Activated CD4-positive, alpha-beta T cell treated with anti-CD3 and anti-CD28 coated beads for 36 hours (primary cell): ENCODE measurements around the gene DCAF8. TPM values are rescaled to one million over a fixed set of nuclear protein-coding genes. Genes with fewer than 3 reads are reported as not detected.
"Not testable (repeated sequence)": the region's sequence is repeated elsewhere in the genome, so short reads cannot be mapped to it uniquely, and the experiment has no call there.

Source experiments
- ATAC-seq: fragments of 200-7000 bp; cut with Tn5 transposase; one replicate; pipeline ENCODE4 v1.10.0; 2021; ENCODE audit warnings: mild to moderate bottlenecking, moderate library complexity
- CTCF ChIA-PET: fragments of 350-600 bp; sonication (Branson Sonifier 250); formaldehyde crosslinking; loops from one replicate; lab custom pipeline; 2021; ENCODE audit warnings: antibody characterized with exemption; lab: Charles Lee
- POLR2A ChIA-PET: fragments of 350-600 bp; sonication (Branson Sonifier 250); formaldehyde crosslinking; loops from one replicate; lab custom pipeline; 2021; ENCODE audit warnings: antibody characterized with exemption, inconsistent platforms; lab: Charles Lee
- DNase-seq: peaks from one replicate; pipeline ENCODE4 v3.0.0-alpha.2; 2020
- H3K27ac Mint-ChIP-seq: one replicate; pipeline ENCODE4 v1.8.0; 2021; ENCODE audit warnings: mixed read lengths
- H3K27me3 Mint-ChIP-seq: one replicate; pipeline ENCODE4 v1.8.0; 2021; ENCODE audit warnings: mixed read lengths
- H3K36me3 Mint-ChIP-seq: one replicate; pipeline ENCODE4 v1.8.0; 2021; ENCODE audit warnings: low read depth, mixed read lengths
- H3K4me1 Mint-ChIP-seq: one replicate; pipeline ENCODE4 v1.8.0; 2021; ENCODE audit warnings: mixed read lengths
- H3K4me3 Mint-ChIP-seq: one replicate; pipeline ENCODE4 v1.8.0; 2021; ENCODE audit warnings: mild to moderate bottlenecking, moderate library complexity, mixed read lengths
- H3K9me3 Mint-ChIP-seq: one replicate; pipeline ENCODE4 v1.8.0; 2021; ENCODE audit warnings: low read depth, mixed read lengths
- intact Hi-C, 2 experiments: fragments of 100-400 bp; cut with DNase I in 1 of 2; cut with micrococcal nuclease in 1 of 2; formaldehyde crosslinking; loops; one replicate each; pipeline versions ENCODE4 v1.14.2 to v1.15.1; 2022 to 2024; cut with DNase I, micrococcal nuclease
- total RNA-seq, 2 experiments: library from RNA; stranded (reverse); gene quantifications; one replicate each; pipeline ENCODE4 v1.2.3, GENCODE V29; 2021

DCAF8 gene
- total RNA-seq, 2 experiments from 2014 or later: 116 to 135 TPM

DNA sequence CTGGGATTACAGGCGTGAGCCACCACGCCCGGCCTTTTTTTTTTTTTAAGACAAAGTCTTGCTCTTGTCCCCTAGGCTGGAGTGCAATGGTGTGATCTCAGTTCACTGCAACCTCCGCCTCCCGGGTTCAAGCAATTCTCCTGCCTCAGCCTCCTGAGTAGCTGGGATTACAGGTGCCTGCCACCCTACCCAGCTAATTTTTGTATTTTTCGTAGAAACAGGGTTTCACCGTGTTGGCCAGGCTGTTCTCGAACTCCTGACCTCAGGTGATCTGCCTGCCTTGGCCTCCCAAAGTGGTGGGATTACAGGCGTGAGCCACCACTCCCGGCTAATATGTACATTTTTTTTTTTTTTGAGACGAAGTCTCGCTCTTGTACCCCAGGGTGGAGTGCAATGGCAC lies 25.4 kb upstream of the DCAF8 start:
- CTCF ChIA-PET: interaction anchor here (0.7 to 3.5 kb wide), 5 partner anchors 92 to 186 kb away, joined by 3 to 14 read pairs (median 4); no protein-coding TSS in a partner anchor
- DNase-seq, H3K9me3 Mint-ChIP-seq, H3K27ac Mint-ChIP-seq, POLR2A ChIA-PET, H3K27me3 Mint-ChIP-seq, intact Hi-C loops, H3K4me3 Mint-ChIP-seq, ATAC-seq: not testable (repeated sequence)
- H3K36me3 Mint-ChIP-seq: peaks cover 30% of the 10 kb centered on the region
- H3K4me1 Mint-ChIP-seq: peaks cover 19% of the 10 kb centered on the region

DNA sequence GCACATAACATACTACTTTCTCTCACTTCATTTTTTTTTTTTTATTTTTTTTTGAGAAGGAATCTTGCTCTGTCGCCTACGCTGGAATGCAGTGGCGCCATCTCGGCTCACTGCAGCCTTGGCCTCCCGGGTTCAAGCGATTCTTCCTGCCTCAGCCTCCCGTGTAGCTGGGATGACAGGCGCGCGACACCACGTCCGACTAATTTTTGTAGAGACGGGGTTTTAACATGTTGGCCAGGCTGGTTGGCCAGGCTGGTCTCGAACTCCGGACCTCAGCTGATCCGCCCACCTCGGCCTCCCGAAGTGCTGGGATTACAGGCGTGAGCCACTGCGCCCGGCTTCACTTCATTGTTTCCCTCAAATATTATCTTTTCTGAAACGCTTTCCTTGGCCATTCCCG lies 23.2 kb upstream of the DCAF8 start:
- DNase-seq (no peak), ATAC-seq (no peak)
- no peak overlapping the region for H3K27ac Mint-ChIP-seq
- no peaks in the 10 kb centered on the region for H3K27me3 Mint-ChIP-seq
- ChIA-PET CTCF (interaction anchor here (0.6 to 2.4 kb wide), 14 partner anchors 9 to 238 kb away, joined by 3 to 11 read pairs (median 3); partner anchors contain the start of genes DCAF8 and IGSF8), POLR2A (interaction anchor here (0.6 to 2.3 kb wide), 4 partner anchors 18 to 187 kb away, joined by 3 to 15 read pairs (median 3); partner anchors contain the start of genes DCAF8 and IGSF8)
- no peaks in the 10 kb centered on the region for H3K9me3 Mint-ChIP-seq
- peaks cover 18% of the 10 kb centered on the region for H3K4me1 Mint-ChIP-seq
- H3K36me3 Mint-ChIP-seq: peaks cover 32% of the 10 kb centered on the region
- intact Hi-C loops: loop anchor here (1.0 to 2.0 kb wide), 7 partner anchors 22 to 254 kb away; partner anchors contain the start of genes COPA (in 2 of the 2), NCSTN (in 2 of the 2), PEA15 (in 2 of the 2) and DCAF8 (in 1 of the 2)
- peak overlapping the region; percentile 86 for H3K4me3 Mint-ChIP-seq

DNA sequence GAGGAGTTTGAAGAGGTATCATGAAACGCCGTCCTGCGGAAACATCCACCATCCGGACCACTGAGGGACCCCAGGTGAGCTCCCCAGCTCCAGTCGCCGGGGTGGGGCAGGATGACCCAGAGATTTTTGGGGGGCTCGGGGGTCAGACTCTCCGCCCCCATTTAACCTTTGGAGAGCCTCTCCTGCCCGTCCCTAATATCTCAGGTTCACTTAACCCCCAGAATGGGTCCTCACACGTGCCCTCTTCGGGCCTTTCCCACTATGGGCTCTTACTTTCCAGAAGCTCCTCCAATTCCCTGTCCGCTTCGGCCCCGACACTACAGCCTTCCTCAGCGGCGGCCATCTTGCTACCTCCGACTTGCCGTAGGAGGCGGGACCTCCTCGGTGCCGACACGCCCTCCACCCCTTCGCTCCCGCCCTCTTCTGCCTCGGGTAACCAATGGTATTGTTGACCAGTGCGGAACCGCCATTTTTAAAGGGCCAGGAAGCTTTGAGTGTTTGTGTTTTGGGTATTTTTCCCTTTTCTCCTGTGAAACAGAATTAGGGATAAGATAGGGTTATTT lies 22.5 kb upstream of the DCAF8 start, which contains the start of gene PEX19:
TSS of gene PEX19 (minus strand) at position 352 of the 563 bp plus-strand sequence. CDS start at position 343, 9 bp downstream.
- ChIA-PET CTCF (interaction anchor here (0.6 to 2.4 kb wide), 16 partner anchors 9 to 239 kb away, joined by 3 to 11 read pairs (median 3); partner anchors contain the start of genes DCAF8 and IGSF8), POLR2A (interaction anchor here (0.6 to 2.3 kb wide), 5 partner anchors 10 to 186 kb away, joined by 3 to 15 read pairs (median 3); partner anchors contain the start of genes DCAF8 and IGSF8)
- DNase-seq (peak; percentile 97), ATAC-seq (peak; percentile 99)
- Mint-ChIP-seq H3K4me1 (peaks cover 18% of the 10 kb centered on the region), H3K27ac (peak within 1 kb of the TSS; percentile 94), H3K27me3 (no peaks in the 10 kb centered on the region), H3K36me3 (peaks cover 33% of the 10 kb centered on the region), H3K4me3 (peak within 1 kb of the TSS; percentile 86), H3K9me3 (no peaks in the 10 kb centered on the region)
- intact Hi-C loops: loop anchor here (1.0 to 2.0 kb wide), 7 partner anchors 22 to 254 kb away; partner anchors contain the start of genes COPA (in 2 of the 2), NCSTN (in 2 of the 2), PEA15 (in 2 of the 2) and DCAF8 (in 1 of the 2)

DNA sequence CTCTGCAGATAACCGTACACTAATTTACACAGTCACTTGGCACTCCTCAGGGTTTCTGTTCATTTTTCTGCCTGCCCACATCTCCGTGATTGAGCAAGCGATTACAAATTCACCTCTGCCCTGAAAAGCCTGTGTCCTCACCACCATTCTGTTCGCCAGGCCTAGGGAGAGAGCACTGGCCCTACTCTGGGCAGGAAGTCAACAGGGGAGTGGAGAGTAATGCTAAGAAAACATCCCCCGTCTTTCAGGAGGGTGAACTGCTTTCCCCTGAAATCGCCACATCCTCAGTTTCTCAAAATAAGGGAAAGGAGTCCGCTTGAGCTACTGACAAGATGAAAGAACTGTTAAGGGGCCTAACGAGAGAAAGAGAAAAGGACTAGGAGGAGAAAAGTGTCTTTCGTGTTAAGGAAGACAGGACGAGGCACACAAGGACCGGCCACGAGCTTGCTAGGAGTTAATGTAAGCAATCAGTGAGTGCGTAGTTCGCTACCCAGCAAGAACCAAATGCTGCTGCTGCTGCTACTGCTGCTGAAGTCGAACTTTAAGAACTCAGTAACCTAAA lies 22.0 kb upstream of the DCAF8 start:
- peak overlapping the region; percentile 94 for H3K27ac Mint-ChIP-seq
- peak; percentile 36 for ATAC-seq

DNA sequence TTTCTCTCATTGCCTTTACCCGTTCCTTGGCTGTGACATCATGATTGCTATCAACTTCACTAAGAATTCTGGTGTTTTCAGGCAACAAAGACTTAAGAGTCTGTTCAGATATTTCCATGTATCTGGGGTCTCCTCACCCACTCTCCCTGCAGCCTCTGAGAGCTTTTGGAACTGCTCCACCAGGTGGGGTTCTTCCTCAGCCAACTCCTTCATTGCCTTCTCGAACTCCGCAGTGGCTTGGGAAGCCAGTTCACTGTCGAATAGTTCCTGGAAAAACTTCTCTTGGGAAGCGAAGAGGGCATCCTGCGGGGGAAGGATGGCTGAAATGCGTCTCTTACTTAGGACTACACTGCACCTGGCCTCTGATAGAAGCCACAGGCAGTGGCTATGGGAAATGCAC lies 20.5 kb upstream of the DCAF8 start:
- H3K9me3 Mint-ChIP-seq: no peaks in the 10 kb centered on the region
- H3K27ac Mint-ChIP-seq: no peak overlapping the region
- DNase-seq (no peak), ATAC-seq (no peak)
- H3K4me1 Mint-ChIP-seq: peaks cover 18% of the 10 kb centered on the region
- no peaks in the 10 kb centered on the region for H3K27me3 Mint-ChIP-seq
- CTCF ChIA-PET: no interaction called here
- peaks cover 33% of the 10 kb centered on the region for H3K36me3 Mint-ChIP-seq
- intact Hi-C loops: no loop called here
- no peak overlapping the region for H3K4me3 Mint-ChIP-seq
- POLR2A ChIA-PET: no interaction called here

More for the DNA sequence above, 22.0 kb upstream of the DCAF8 start:
- Mint-ChIP-seq H3K9me3 (no peaks in the 10 kb centered on the region), H3K4me3 (peak overlapping the region; percentile 86), H3K36me3 (peaks cover 32% of the 10 kb centered on the region), H3K4me1 (peaks cover 18% of the 10 kb centered on the region), H3K27me3 (no peaks in the 10 kb centered on the region)
- CTCF ChIA-PET: interaction anchor here (0.7 to 2.4 kb wide), 12 partner anchors 10 to 238 kb away, joined by 3 to 11 read pairs (median 4); partner anchors contain the start of genes DCAF8 and IGSF8
- peak; percentile 25 for DNase-seq
- intact Hi-C loops: loop anchor here in 1 of 2 experiments (2.0 kb wide), 1 partner anchor 58 kb away; the partner anchor contains the start of genes COPA and NCSTN
- POLR2A ChIA-PET: interaction anchor here (0.6 to 2.3 kb wide), 3 partner anchors 10 to 186 kb away, joined by 3 to 15 read pairs (median 4); partner anchors contain the start of genes DCAF8 and IGSF8

DNA sequence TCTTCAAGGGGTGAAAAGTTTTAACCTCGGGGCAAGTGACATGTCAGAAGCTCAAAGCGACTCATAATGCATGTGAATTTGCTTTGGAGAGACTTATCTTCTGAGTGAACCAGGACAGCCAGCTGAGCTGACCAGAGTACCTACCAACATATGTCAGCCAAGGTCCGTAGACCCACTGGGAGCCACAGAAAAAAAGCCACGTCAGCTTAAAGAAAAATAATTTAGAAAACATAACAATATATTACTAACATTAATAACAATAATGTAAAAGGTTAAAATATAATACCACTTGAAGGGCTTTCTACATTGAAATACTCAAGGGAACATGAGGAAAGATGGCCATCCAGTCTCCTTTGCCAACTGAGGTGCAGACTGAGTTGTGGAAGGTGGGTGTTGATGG lies 15.6 kb upstream of the DCAF8 start:
- no peak overlapping the region for H3K27ac Mint-ChIP-seq
- DNase-seq: no peak
- H3K4me3 Mint-ChIP-seq: no peak overlapping the region
- H3K27me3 Mint-ChIP-seq: no peaks in the 10 kb centered on the region
- ChIA-PET CTCF (interaction anchor here (0.5 to 1.5 kb wide), 3 partner anchors 14 to 26 kb away, joined by 3 to 6 read pairs (median 4); no protein-coding TSS in a partner anchor), POLR2A (no interaction called here)
- no peaks in the 10 kb centered on the region for H3K4me1 Mint-ChIP-seq
- ATAC-seq: no peak
- intact Hi-C loops: no loop called here
- H3K9me3 Mint-ChIP-seq: no peaks in the 10 kb centered on the region
- H3K36me3 Mint-ChIP-seq: peaks cover 39% of the 10 kb centered on the region

DNA sequence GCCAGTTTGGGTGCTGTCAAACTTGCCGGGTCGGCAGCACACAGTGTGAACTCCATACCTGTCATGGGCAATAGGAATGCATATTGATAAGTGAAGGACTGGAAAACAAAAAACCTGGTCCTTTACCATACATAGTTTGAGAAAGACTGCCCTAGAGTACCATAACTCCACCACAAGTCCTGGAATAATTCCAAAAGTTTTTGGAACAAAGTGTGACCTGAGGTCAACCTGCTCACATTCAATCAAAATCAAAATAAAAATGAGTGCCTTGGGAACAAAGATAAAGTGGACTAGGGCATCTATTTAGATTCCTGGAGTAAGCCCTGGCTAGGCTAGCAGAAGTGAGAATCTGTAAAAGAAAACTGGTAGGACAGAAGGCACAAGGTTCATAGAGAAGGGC lies 15.0 kb upstream of the DCAF8 start:
- H3K36me3 Mint-ChIP-seq: peaks cover 34% of the 10 kb centered on the region
- H3K27ac Mint-ChIP-seq: no peak overlapping the region
- H3K27me3 Mint-ChIP-seq: no peaks in the 10 kb centered on the region
- POLR2A ChIA-PET: no interaction called here
- intact Hi-C loops: no loop called here
- CTCF ChIA-PET: interaction anchor here (1.5 kb wide), 2 partner anchors 14 to 26 kb away, joined by 5 to 6 read pairs; no protein-coding TSS in a partner anchor
- H3K9me3 Mint-ChIP-seq: no peaks in the 10 kb centered on the region
- no peaks in the 10 kb centered on the region for H3K4me1 Mint-ChIP-seq
- DNase-seq (no peak), ATAC-seq (no peak)
- H3K4me3 Mint-ChIP-seq: no peak overlapping the region

DNA sequence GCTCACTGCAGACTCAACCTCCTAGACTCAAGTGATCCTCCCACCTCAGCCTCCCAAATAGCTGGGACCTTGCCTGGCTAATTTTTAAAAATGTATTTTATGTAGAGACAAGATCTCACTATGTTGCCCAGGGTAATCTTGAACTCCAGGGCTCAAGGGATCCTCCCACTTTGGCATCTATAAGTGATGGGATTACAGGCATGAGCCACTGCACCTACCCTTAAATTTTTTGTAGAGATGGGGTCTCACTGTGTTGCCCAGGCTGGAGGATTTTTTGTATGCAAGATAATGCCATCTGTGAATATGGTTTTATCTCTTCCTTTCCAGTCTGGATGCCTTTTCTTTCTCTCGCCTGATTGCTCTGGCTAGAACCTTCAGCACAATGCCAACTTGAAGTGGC lies 8.7 kb upstream of the DCAF8 start:
- Mint-ChIP-seq H3K4me1 (no peaks in the 10 kb centered on the region), H3K27ac (no peak overlapping the region), H3K4me3 (no peak overlapping the region), H3K9me3 (no peaks in the 10 kb centered on the region), H3K27me3 (no peaks in the 10 kb centered on the region), H3K36me3 (no peaks in the 10 kb centered on the region)
- DNase-seq (no peak), ATAC-seq (no peak)
- ChIA-PET POLR2A (no interaction called here), CTCF (interaction anchor here (0.8 to 1.3 kb wide), 2 partner anchors 21 to 52 kb away, joined by 3 to 4 read pairs; no protein-coding TSS in a partner anchor)
- intact Hi-C loops: no loop called here

DNA sequence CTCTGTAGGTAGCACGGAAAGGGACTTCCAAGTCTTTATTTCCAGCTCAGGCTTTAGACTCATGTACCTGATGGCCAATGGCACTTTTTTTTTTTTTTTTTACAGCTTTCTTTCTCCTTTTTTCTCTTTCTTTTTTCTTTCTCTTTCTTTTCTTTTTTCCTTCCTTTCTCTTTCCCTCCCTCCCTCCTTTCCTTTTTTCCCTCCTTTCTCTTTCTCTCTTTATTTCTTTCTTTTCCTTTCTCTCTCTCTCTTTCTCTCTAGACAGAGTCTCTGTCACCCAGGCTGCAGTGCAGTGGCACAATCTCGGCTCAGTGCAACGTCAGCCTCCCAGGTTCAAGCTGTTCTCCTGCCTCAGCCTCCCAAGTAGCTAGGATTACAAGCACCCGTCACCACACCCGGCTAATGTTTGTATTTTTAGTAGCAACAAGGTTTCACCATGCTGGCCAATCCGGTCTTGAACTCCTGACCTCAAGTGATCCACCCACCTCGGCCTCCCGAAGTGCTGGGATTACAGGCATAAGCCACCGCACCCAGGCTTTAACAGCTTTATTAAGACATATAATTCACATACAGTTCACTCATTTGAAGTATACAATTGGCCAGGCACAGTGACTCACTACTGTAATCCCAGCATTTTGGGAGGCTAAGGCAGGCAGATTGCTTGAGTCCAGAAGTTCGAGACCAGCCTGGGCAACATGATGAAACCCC lies 5.1 kb upstream of the DCAF8 start:
- DNase-seq (no peak), ATAC-seq (no peak)
- H3K4me1 Mint-ChIP-seq: peaks cover 12% of the 10 kb centered on the region
- H3K4me3 Mint-ChIP-seq: no peak overlapping the region
- intact Hi-C loops: no loop called here
- POLR2A ChIA-PET: interaction anchor here (0.8 kb wide), 1 partner anchor 18 kb away, joined by 3 read pairs; no protein-coding TSS in a partner anchor
- H3K27me3 Mint-ChIP-seq: no peaks in the 10 kb centered on the region
- CTCF ChIA-PET: interaction anchor here (0.6 to 1.4 kb wide), 3 partner anchors 15 to 188 kb away, joined by 3 to 5 read pairs (median 4); no protein-coding TSS in a partner anchor
- H3K36me3 Mint-ChIP-seq: no peaks in the 10 kb centered on the region
- H3K9me3 Mint-ChIP-seq: no peaks in the 10 kb centered on the region
- no peak overlapping the region for H3K27ac Mint-ChIP-seq

DNA sequence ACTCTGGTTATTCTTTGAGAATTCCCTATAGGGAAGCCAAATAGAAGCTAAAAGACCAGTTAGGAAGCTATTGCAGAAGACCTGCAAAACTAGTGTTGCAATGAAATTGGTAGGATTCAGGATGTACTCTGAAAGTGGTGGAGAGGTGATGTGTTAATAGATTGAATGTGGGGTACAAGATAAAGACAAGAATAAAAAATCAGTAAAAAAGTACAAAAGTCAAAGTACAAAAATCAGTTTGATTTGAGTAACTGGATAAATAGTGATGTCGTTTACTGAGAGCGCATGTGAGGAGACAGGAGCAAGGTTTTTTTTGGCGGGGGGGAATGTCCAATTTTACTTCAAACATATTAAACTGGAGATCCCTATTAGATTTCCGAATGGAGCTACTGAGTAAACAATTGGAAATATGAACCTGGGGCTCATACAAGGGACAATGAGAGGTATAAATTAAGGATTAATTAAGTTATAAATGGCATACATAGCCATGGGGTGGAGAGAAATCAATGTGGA lies 2.5 kb upstream of the DCAF8 start:
- Mint-ChIP-seq H3K9me3 (no peaks in the 10 kb centered on the region), H3K4me1 (peaks cover 22% of the 10 kb centered on the region), H3K27me3 (no peaks in the 10 kb centered on the region), H3K36me3 (peaks cover 12% of the 10 kb centered on the region), H3K27ac (no peak overlapping the region), H3K4me3 (no peak overlapping the region)
- POLR2A ChIA-PET: no interaction called here
- intact Hi-C loops: loop anchor here (5.0 kb wide), 5 partner anchors 312 to 1253 kb away; partner anchors contain the start of genes CD84 (in 1 of the 2) and DUSP23 (in 1 of the 2)
- CTCF ChIA-PET: interaction anchor here (0.6 to 5.0 kb wide), 4 partner anchors 13 to 219 kb away, joined by 3 to 39 read pairs (median 8); partner anchors contain the start of gene CASQ1
- DNase-seq (no peak), ATAC-seq (no peak)
